Measurements from ENCODE around the gene NFASC.

Gene NFASC

DNA sequence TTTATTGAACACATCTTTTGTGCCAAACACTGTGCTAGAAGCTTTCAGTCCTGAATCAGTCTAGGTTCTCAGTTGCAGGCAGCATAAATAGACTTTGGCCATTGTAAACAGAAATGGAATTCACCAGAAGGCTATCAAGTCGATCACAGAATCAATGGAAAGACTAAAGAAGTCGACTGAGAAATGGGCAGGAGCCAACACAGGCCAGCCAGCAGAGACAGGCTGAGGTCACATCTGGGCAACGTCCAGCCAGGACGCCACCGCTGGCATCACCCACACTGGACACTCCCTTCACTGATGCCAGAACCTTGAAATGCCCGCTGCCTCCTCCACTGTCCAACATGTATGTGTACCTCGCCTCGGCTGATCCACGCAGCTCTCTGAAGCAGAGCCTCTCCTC is 166.9 kb downstream of the NFASC start:
- H3K36me3 ChIP-seq (ENCODE audit: control insufficient read depth, low read length), result no peaks in the 10 kb centered on the region
- H3K4me1 ChIP-seq (ENCODE audit: control insufficient read depth, low read length), result no peaks in the 10 kb centered on the region
- TF ChIP-seq EZH2phosphoT487 (IDR thresholded peaks at IDR 0.05; ENCODE audit: borderline replicate concordance, low read length), result no peak
- TF ChIP-seq, protein P1, sequence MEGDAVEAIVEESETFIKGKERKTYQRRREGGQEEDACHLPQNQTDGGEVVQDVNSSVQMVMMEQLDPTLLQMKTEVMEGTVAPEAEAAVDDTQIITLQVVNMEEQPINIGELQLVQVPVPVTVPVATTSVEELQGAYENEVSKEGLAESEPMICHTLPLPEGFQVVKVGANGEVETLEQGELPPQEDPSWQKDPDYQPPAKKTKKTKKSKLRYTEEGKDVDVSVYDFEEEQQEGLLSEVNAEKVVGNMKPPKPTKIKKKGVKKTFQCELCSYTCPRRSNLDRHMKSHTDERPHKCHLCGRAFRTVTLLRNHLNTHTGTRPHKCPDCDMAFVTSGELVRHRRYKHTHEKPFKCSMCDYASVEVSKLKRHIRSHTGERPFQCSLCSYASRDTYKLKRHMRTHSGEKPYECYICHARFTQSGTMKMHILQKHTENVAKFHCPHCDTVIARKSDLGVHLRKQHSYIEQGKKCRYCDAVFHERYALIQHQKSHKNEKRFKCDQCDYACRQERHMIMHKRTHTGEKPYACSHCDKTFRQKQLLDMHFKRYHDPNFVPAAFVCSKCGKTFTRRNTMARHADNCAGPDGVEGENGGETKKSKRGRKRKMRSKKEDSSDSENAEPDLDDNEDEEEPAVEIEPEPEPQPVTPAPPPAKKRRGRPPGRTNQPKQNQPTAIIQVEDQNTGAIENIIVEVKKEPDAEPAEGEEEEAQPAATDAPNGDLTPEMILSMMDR (IDR thresholded peaks at IDR 0.05; ENCODE audit: low read depth, low read length, poor library complexity, severe bottlenecking), result no peak
- no peaks in the 10 kb centered on the region for H3K9me3 ChIP-seq (ENCODE audit: control insufficient read depth, insufficient read depth, low read length)
- no peaks in the 10 kb centered on the region for H3K79me2 ChIP-seq (ENCODE audit: control insufficient read depth, low read length)
- H3K4me3 ChIP-seq (ENCODE audit: low read length), result no peak overlapping the region
- H3K27me3 ChIP-seq (ENCODE audit: control insufficient read depth, low read length), result peaks cover 18% of the 10 kb centered on the region
- H3K9me2 ChIP-seq (replicated peaks; ENCODE audit: control insufficient read depth, low read length), result no peaks in the 10 kb centered on the region
- H3K4me2 ChIP-seq (ENCODE audit: low read length), result no peak overlapping the region
- H3K27ac ChIP-seq (ENCODE audit: low read depth, low read length), result no peak overlapping the region
- no peaks in the 10 kb centered on the region for H3F3A ChIP-seq (ENCODE audit: control insufficient read depth, insufficient read depth)
- H4K20me1 ChIP-seq (ENCODE audit: control insufficient read depth, insufficient read depth, low read depth, low read length), result no peaks in the 10 kb centered on the region

DNA sequence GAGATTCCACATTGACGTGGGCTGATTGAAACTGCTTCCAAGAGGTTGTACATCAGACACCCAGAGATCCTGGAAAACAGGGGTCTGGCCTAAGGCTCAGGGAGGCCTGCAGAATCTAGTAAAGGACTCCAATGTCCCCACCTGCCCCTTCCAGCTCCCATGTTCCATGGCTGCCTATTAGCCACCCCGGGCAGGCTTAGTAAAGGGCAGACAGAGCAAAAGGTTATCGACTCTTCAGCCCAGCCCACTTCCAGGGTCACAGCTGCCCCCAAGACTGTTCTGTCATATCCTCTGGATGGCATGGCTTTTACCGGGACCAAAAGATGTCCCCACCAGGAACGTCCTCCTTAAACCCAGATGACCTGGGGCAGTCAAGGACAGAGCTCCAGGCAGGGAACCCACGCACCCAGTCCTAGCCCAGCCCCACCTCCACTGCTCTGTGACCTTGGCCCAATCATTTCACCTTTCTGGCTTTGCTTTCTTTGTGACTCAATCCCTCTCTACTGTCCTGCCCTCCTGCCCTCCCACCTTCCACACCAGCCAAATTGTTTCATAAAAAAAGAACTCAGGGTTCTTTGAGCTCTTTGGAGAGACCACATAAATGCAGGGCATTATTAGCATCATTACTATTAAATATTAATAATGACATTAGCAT is 167.6 kb downstream of the NFASC start:
- no peaks in the 10 kb centered on the region for H3K9me3 ChIP-seq (ENCODE audit: control insufficient read depth, insufficient read depth, low read length)
- no peak overlapping the region for H3K4me3 ChIP-seq (ENCODE audit: low read length)
- H3K27me3 ChIP-seq (ENCODE audit: control insufficient read depth, low read length), result peaks cover 20% of the 10 kb centered on the region
- no peaks in the 10 kb centered on the region for H3F3A ChIP-seq (ENCODE audit: control insufficient read depth, insufficient read depth)
- H3K79me2 ChIP-seq (ENCODE audit: control insufficient read depth, low read length), result no peaks in the 10 kb centered on the region
- TF ChIP-seq EZH2phosphoT487 (IDR thresholded peaks at IDR 0.05; ENCODE audit: borderline replicate concordance, low read length), result no peak
- TF ChIP-seq, protein P1 (IDR thresholded peaks at IDR 0.05; ENCODE audit: low read depth, low read length, poor library complexity, severe bottlenecking), result no peak
- H3K27ac ChIP-seq (ENCODE audit: low read depth, low read length), result no peak overlapping the region
- no peaks in the 10 kb centered on the region for H4K20me1 ChIP-seq (ENCODE audit: control insufficient read depth, insufficient read depth, low read depth, low read length)
- H3K4me1 ChIP-seq (ENCODE audit: control insufficient read depth, low read length), result no peaks in the 10 kb centered on the region
- H3K4me2 ChIP-seq (ENCODE audit: low read length), result no peak overlapping the region
- H3K9me2 ChIP-seq (replicated peaks; ENCODE audit: control insufficient read depth, low read length), result no peaks in the 10 kb centered on the region
- H3K36me3 ChIP-seq (ENCODE audit: control insufficient read depth, low read length), result no peaks in the 10 kb centered on the region

DNA sequence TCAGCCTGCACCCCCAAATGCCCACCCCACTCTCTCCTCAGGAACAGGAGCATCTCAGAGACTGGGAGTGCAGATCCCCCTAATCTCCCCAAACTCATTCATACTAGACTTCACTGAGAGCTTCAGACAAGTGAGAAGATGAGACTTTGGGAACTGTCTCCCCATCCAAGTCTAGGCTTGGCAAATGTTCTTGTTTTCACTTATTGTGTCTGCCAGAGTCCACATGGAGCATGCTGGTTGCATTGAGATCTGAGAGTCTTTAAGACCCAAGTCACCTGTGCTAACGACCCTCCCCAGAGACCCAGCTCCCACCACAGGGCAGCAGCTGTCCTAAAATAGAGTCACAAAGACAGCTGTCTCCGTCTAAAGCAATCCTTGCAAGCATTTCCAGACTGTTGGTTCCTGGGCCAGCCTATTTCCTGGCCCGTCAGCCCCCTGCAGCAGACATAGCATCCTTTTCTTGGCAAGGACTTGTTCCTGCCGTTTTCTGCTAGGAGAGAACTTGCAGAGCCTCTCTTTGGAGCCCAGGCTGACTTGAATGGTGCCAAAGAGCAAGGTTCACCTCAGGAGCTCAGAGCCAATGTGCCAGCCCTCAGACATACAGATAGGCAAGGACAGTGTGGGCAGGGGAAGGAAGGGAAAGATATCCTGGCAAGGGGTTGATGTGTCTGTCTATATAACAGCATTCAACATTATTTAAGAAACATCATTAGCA is 170.5 kb downstream of the NFASC start:
- H3K9me2 ChIP-seq (replicated peaks; ENCODE audit: control insufficient read depth, low read length), result no peaks in the 10 kb centered on the region
- H3K36me3 ChIP-seq (ENCODE audit: control insufficient read depth, low read length), result no peaks in the 10 kb centered on the region
- no peaks in the 10 kb centered on the region for H3K9me3 ChIP-seq (ENCODE audit: control insufficient read depth, insufficient read depth, low read length)
- no peaks in the 10 kb centered on the region for H3F3A ChIP-seq (ENCODE audit: control insufficient read depth, insufficient read depth)
- no peak overlapping the region for H3K27ac ChIP-seq (ENCODE audit: low read depth, low read length)
- no peaks in the 10 kb centered on the region for H3K79me2 ChIP-seq (ENCODE audit: control insufficient read depth, low read length)
- no peaks in the 10 kb centered on the region for H4K20me1 ChIP-seq (ENCODE audit: control insufficient read depth, insufficient read depth, low read depth, low read length)
- H3K4me1 ChIP-seq (ENCODE audit: control insufficient read depth, low read length), result no peaks in the 10 kb centered on the region
- peaks cover 34% of the 10 kb centered on the region for H3K27me3 ChIP-seq (ENCODE audit: control insufficient read depth, low read length)
- TF ChIP-seq EZH2phosphoT487 (IDR thresholded peaks at IDR 0.05; ENCODE audit: borderline replicate concordance, low read length), result no peak
- TF ChIP-seq, protein P1 (IDR thresholded peaks at IDR 0.05; ENCODE audit: low read depth, low read length, poor library complexity, severe bottlenecking), result no peak
- H3K4me3 ChIP-seq (ENCODE audit: low read length), result no peak overlapping the region
- no peak overlapping the region for H3K4me2 ChIP-seq (ENCODE audit: low read length)
